Spleen (tissue), 11 donors: ENCODE results near the gene MSANTD4. TPM values are rescaled to one million over a fixed set of nuclear protein-coding genes. Genes with fewer than 3 reads are reported as not detected.

Source experiments
- DNase-seq: peaks from one replicate; pipeline ENCODE4 v3.0.0-alpha.2; 2020
- H3K27ac ChIP-seq, 8 donors: fragments of 200-600 bp; sonication (generic) in 7 of 8; 1 replicate in 4 of 8; 2 replicates in 4 of 8; pipeline versions ENCODE4 v1.5.0 to v1.8.0; 2016 to 2021; ENCODE audit warnings: inconsistent platforms in 4 of 8, mild to moderate bottlenecking in 4 of 8, moderate library complexity in 1 of 8
- H3K27me3 ChIP-seq, 7 donors: fragments of 200-600 bp; sonication (generic) in 6 of 7; replicated peaks in 1 of 7; 1 replicate in 4 of 7; 2 replicates in 3 of 7; pipeline versions ENCODE4 v1.5.0 to v1.8.0; 2016 to 2021; ENCODE audit warnings: inconsistent platforms in 3 of 7, mild to moderate bottlenecking in 1 of 7
- H3K36me3 ChIP-seq, 6 donors: fragments of 200-600 bp; sonication (generic) in 5 of 6; 1 replicate in 4 of 6; 2 replicates in 2 of 6; pipeline versions ENCODE4 v1.5.0 to v1.8.0; 2016 to 2021; ENCODE audit warnings: inconsistent platforms in 2 of 6
- H3K4me1 ChIP-seq, 6 donors: fragments of 200-600 bp; sonication (generic) in 5 of 6; 1 replicate in 3 of 6; 2 replicates in 3 of 6; pipeline versions ENCODE4 v1.5.0 to v1.8.0; 2016 to 2021; ENCODE audit warnings: inconsistent platforms in 3 of 6
- H3K4me3 ChIP-seq, 8 donors: fragments of 200-600 bp; sonication (generic) in 7 of 8; 1 replicate in 4 of 8; 2 replicates in 4 of 8; pipeline versions ENCODE4 v1.5.0 to v1.8.0; 2016 to 2021; ENCODE audit warnings: inconsistent platforms in 4 of 8, mild to moderate bottlenecking in 4 of 8, moderate library complexity in 2 of 8
- H3K9me3 ChIP-seq, 8 donors: fragments of 200-600 bp; sonication (generic) in 7 of 8; 1 replicate in 4 of 8; 2 replicates in 4 of 8; pipeline versions ENCODE4 v1.5.0 to v1.8.0; 2016 to 2021; ENCODE audit warnings: inconsistent platforms in 4 of 8
- POLR2A ChIP-seq, 3 donors: fragments of 450-650 bp; IDR thresholded peaks; one replicate each; pipeline ENCODE4 v1.5.1; 2017; ENCODE audit warnings: antibody characterized with exemption in 3 of 3, mild to moderate bottlenecking in 1 of 3
- POLR2AphosphoS5 ChIP-seq, 3 donors: sonication (generic); formaldehyde crosslinking; IDR thresholded peaks; one replicate each; pipeline ENCODE4 v1.5.1; 2017; ENCODE audit warnings: antibody characterized with exemption in 3 of 3
- WGBS, 5 donors: extraction: QIAGEN DNeasy Blood & Tissue Kit in 3 of 5; methylation state at CpG; one replicate each; pipeline versions ENCODE4 v1.1.5 to v1.1.7; 2013 to 2018; 5-methylcytosine and 5-hydroxymethylcytosine counted together
- intact Hi-C: fragments of 100-400 bp; cut with DNase I; formaldehyde crosslinking; loops from one replicate; pipeline ENCODE4 v1.15.0; 2023; ENCODE audit warnings: low total_unique reads
- polyA plus RNA-seq, 3 donors: library from polyadenylated mRNA; stranded (reverse); fragments of 200-250 nt; gene quantifications; one replicate each; pipeline ENCODE4 v1.2.1, GENCODE V29; 2013
- total RNA-seq, 7 donors: library from RNA; depleted of rRNA in 3 of 7; stranded (reverse); fragments of >200 nt in 3 of 7; fragmentation: NEBNext Ultra II Directional in 4 of 7; extraction: Animal tissue kit (Norgen Biotek cat#: 25700) in 4 of 7; gene quantifications; one replicate each; pipeline versions ENCODE4 v1.1.0 to v1.2.1, GENCODE V29; 2016 to 2021
- TF ChIP-seq, protein P1 (sequence below), 11 experiments: fragments of 200-600 bp in 7 of 11; fragments of 450-650 bp in 4 of 11; sonication (generic) in 4 of 11; IDR thresholded peaks in 8 of 11; conservative IDR thresholded peaks in 3 of 11; 1 replicate in 7 of 11; 2 replicates in 4 of 11; pipeline versions ENCODE4 v1.4.0 to v1.8.0; 2016 to 2021; ENCODE audit warnings: antibody characterized with exemption in 11 of 11, inconsistent platforms in 4 of 11, mild to moderate bottlenecking in 1 of 11
- donor health status: healthy with polysubstance abuse.
- donor health status: DM: no; HTN: no; CAD: no; lungs with moderate emphysema.
- donor health status: DM: no; HTN: no; CAD: no.
- donor health status: Bipolar disorder and iron deficiency.
- donor health status: healthy.
- donor health status: DM: no; HTN: no; CAD: no.
- donor health status: DM: yes; HTN: yes; CAD: no.

The MSANTD4 gene
- total and polyA plus RNA-seq, 10 donors = 5.5 to 29.5 (median 15.9) TPM

DNA sequence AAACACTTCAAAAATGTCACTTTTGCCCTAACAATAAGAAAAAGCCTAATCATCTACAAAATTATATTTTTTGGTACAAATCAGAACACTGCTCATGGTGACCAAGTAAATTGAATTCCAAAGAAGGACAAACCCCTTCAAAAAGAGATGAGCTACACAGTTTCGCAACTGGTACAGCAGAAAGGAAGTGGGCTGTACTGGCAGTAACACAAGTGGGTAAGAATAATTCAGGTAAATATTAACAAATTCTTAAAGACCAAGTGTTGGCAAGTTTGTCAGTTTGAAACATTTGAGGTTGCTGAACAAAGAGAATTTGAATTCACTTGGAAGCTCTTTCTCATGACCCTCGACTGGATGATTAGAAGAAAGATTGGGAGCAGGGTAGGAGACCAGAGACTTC is 35.5 kb downstream of the MSANTD4 start:
- intact Hi-C loops = no loop called here
- no peak for TF ChIP-seq POLR2A (IDR thresholded peaks at IDR 0.05)
- TF ChIP-seq POLR2AphosphoS5 (IDR thresholded peaks at IDR 0.05) = no peak
- TF ChIP-seq, protein P1, sequence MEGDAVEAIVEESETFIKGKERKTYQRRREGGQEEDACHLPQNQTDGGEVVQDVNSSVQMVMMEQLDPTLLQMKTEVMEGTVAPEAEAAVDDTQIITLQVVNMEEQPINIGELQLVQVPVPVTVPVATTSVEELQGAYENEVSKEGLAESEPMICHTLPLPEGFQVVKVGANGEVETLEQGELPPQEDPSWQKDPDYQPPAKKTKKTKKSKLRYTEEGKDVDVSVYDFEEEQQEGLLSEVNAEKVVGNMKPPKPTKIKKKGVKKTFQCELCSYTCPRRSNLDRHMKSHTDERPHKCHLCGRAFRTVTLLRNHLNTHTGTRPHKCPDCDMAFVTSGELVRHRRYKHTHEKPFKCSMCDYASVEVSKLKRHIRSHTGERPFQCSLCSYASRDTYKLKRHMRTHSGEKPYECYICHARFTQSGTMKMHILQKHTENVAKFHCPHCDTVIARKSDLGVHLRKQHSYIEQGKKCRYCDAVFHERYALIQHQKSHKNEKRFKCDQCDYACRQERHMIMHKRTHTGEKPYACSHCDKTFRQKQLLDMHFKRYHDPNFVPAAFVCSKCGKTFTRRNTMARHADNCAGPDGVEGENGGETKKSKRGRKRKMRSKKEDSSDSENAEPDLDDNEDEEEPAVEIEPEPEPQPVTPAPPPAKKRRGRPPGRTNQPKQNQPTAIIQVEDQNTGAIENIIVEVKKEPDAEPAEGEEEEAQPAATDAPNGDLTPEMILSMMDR (IDR thresholded peaks at IDR 0.05 in 8 of 11, conservative IDR thresholded peaks at IDR 0.05 in 3 of 11) = no peak
- Histone ChIP-seq H3K27me3 (no peaks in the 10 kb centered on the region), H3K27ac (no peak overlapping the region), H3K4me3 (no peak overlapping the region), H3K9me3 (peaks cover 0 to 3% (median 0%) of the 10 kb centered on the region in 8 donors), H3K4me1 (no peaks in the 10 kb centered on the region), H3K36me3 (no peaks in the 10 kb centered on the region)
- 74 to 87% (median 81%) methylated on average over 2 of the region's 2 CpGs for WGBS, 5 donors
- DNase-seq = no peak

DNA sequence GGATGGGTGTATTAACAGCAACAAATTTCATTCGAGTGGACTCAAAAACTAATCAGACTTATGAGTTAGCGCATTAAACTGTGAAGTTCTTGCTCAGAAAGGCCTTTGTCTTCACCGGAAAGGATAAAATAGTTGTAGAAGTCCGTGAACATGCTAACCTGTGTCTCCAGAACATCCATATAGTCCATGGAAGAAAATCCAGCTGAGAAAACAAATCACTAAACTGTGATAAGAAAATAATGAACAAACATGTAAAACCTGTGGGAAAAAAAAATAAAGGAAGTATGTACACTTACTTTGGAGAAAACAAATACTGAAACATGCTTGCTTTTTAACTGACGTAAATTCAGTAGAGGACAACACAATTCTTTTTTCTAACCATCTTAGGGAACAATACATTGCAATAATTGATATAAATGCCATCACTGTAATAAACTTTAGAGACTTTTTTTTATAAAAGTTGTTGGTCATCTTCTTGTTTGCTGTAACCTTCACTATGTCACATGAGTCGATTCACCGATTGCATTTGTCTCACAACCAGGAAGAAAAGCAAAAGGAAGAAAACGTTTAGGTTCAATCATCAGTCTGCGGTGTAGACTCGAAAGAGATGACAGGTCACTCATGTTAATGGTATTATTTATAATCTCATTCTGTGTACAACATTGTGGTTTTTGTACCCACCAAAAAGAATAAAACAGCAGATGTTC is 41.9 kb downstream of the MSANTD4 start:
- TF ChIP-seq POLR2A (IDR thresholded peaks at IDR 0.05) (no peak), POLR2AphosphoS5 (IDR thresholded peaks at IDR 0.05) (no peak)
- no peaks in the 10 kb centered on the region for H3K36me3 ChIP-seq
- no peak overlapping the region for H3K4me3 ChIP-seq
- peaks cover 0 to 3% (median 0%) of the 10 kb centered on the region in 8 donors for H3K9me3 ChIP-seq
- DNase-seq = no peak
- H3K27ac ChIP-seq = no peak overlapping the region
- no peaks in the 10 kb centered on the region for H3K27me3 ChIP-seq
- H3K4me1 ChIP-seq = no peaks in the 10 kb centered on the region
- intact Hi-C loops = no loop called here
- WGBS, 5 donors = 89 to 93% (median 91%) methylated on average over 10 of the region's 10 CpGs

DNA sequence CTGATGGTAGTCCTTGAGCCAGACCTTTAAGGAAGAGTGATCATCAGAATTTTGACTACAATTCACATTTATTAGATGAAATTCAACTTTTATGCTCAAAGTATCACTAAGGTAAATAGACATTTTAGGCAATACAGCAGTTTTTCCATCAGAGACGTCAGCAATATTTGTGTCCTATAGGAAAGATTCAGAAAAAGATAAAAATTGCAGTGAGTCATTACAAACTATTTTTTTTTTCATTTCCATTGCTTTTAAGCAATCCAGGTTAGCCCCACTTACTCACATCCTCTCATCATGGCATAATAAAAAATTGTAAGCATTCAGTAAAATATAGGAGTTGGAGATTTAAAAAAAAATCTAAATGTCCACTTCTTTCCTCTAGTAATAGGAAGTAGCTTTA is 46.9 kb downstream of the MSANTD4 start:
- DNase-seq = no peak
- H3K9me3 ChIP-seq = no peaks in the 10 kb centered on the region
- no peak overlapping the region for H3K4me3 ChIP-seq
- WGBS, 5 donors = 67 to 89% (median 81%) methylated on average over 1 of the region's 1 CpG
- no peak overlapping the region for H3K27ac ChIP-seq
- H3K4me1 ChIP-seq = no peaks in the 10 kb centered on the region
- no peaks in the 10 kb centered on the region for H3K36me3 ChIP-seq
- H3K27me3 ChIP-seq = no peaks in the 10 kb centered on the region
- TF ChIP-seq, protein P1 (IDR thresholded peaks at IDR 0.05 in 8 of 11, conservative IDR thresholded peaks at IDR 0.05 in 3 of 11) = no peak
- TF ChIP-seq POLR2AphosphoS5 (IDR thresholded peaks at IDR 0.05) (no peak), POLR2A (IDR thresholded peaks at IDR 0.05) (no peak)
- intact Hi-C loops = no loop called here

DNA sequence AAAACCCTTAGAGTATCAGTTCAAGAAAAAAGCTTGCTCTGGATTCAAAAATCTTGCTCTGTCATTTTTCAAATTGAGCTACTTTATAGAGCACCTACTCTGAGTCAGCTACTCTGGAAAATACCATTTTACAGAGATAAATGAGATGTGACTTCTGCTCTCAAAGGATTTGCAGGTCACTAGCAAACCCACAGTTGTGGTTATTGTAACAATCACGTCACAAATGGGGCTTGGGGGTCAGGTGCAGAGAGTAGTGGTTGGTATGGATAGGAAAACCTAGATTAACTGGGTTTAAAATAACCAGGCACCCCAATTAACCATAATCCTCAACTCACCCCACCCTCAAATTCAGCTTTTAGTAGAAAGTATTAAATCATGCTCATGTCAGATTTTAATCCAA is 52.3 kb downstream of the MSANTD4 start:
- Histone ChIP-seq H3K4me1 (no peaks in the 10 kb centered on the region), H3K4me3 (no peak overlapping the region), H3K9me3 (no peaks in the 10 kb centered on the region), H3K27me3 (no peaks in the 10 kb centered on the region), H3K36me3 (no peaks in the 10 kb centered on the region), H3K27ac (no peak overlapping the region)
- TF ChIP-seq POLR2A (IDR thresholded peaks at IDR 0.05) (no peak), POLR2AphosphoS5 (IDR thresholded peaks at IDR 0.05) (no peak)
- TF ChIP-seq, protein P1 (IDR thresholded peaks at IDR 0.05 in 8 of 11, conservative IDR thresholded peaks at IDR 0.05 in 3 of 11) = no peak
- WGBS, 5 donors = 62 to 80% (median 68%) methylated on average over 1 of the region's 1 CpG
- DNase-seq = no peak
- intact Hi-C loops = no loop called here
